ENCODE results near the gene SOWAHA. TPM values are rescaled to one million over a fixed set of nuclear protein-coding genes. Genes with fewer than 3 reads are reported as not detected.

SOWAHA gene
- total and polyA plus RNA-seq, 2 of the 8 experiments (the other 6 are each of a cell fraction or from before 2014, with no cell fraction given) = 0.09 to 0.11 TPM

GRCh38 chr5:132808448-132808847 is 4.7 kb upstream of the SOWAHA start:
- H4K5ac ChIP-seq (ENCODE audit: insufficient read length, low read depth, low read length) = no peak overlapping the region
- H2AK5ac ChIP-seq (ENCODE audit: low read depth, low read length) = no peak overlapping the region
- no peak overlapping the region for H2BK15ac ChIP-seq (ENCODE audit: low read length)
- H3K18ac ChIP-seq (ENCODE audit: extremely low read depth, low read length) = no peak overlapping the region
- no peaks in the 10 kb centered on the region; the same call in 1 of the 2 replicates for H3K23me2 ChIP-seq (ENCODE audit: low read depth, low read length)
- peaks cover 14 to 25% (median 22%) of the 10 kb centered on the region in 4 experiments for H3K27me3 ChIP-seq (replicated peaks in 1 of 4; ENCODE audit: control insufficient read depth in 3 of 4, extremely low read depth in 1 of 4, insufficient read depth in 3 of 4, low read length in 3 of 4)
- H3K4ac ChIP-seq (replicated peaks; ENCODE audit: insufficient read length, low read depth, low read length) = no peak overlapping the region
- H2BK20ac ChIP-seq (ENCODE audit: low read length) = no peak overlapping the region
- no peaks in the 10 kb centered on the region for H3K79me2 ChIP-seq (ENCODE audit: control insufficient read depth in 1 of 2, insufficient read depth in 2 of 2, low read length in 2 of 2)
- H3K14ac ChIP-seq (ENCODE audit: insufficient read length) = no peak overlapping the region
- no peak overlapping the region for H3K4me3 ChIP-seq (ENCODE audit: extremely low read depth in 1 of 4, insufficient read depth in 2 of 4, low read depth in 3 of 4, low read length in 4 of 4)
- no peak overlapping the region for H4K91ac ChIP-seq (replicated peaks; ENCODE audit: insufficient read length, low read length)
- H3K9me3 ChIP-seq (ENCODE audit: insufficient read depth in 2 of 2, low read depth in 1 of 2, low read length in 1 of 2) = no peaks in the 10 kb centered on the region
- WGBS, 2 experiments (ENCODE audit: extremely low coverage in 1 of 2, insufficient coverage in 1 of 2, insufficient read length in 1 of 2, insufficient replicate concordance in 2 of 2, low coverage in 1 of 2, low lambda C conversion rate in 2 of 2, missing lambda C conversion rate in 1 of 2) = 94% methylated on average over 2 of the region's 2 CpGs; no CpG with 5 or more reads in 1 of the 2 experiments
- no peak overlapping the region for H3K9ac ChIP-seq (replicated peaks in 1 of 4; ENCODE audit: extremely low read depth in 1 of 4, low read depth in 3 of 4, low read length in 3 of 4)
- CTCF ChIA-PET (ENCODE audit: partially characterized antibody) = interaction anchor here (1.6 to 6.9 kb wide), 8 partner anchors 12 to 57 kb away, joined by 6 to 82 read pairs (median 10); no protein-coding TSS in a partner anchor
- H3K56ac ChIP-seq (replicated peaks; ENCODE audit: insufficient read length, low read depth, low read length) = no peak overlapping the region
- H4K20me1 ChIP-seq (replicated peaks in 1 of 2; ENCODE audit: control insufficient read depth in 1 of 2, insufficient read depth in 2 of 2, low read length in 2 of 2) = no peaks in the 10 kb centered on the region
- POLR2A ChIA-PET (ENCODE audit: partially characterized antibody) = interaction anchor here (1.3 to 2.7 kb wide), 2 partner anchors 15 to 18 kb away, joined by 4 to 9 read pairs; no protein-coding TSS in a partner anchor
- no peak overlapping the region for H2AFZ ChIP-seq (ENCODE audit: low read length)
- H3K4me1 ChIP-seq (replicated peaks in 1 of 4; ENCODE audit: control insufficient read depth in 3 of 4, insufficient read depth in 4 of 4, low read length in 3 of 4) = peaks cover 0 to 6% (median 2%) of the 10 kb centered on the region in 4 experiments; a peak in 5 of 7 replicates
- no peak overlapping the region for H2BK12ac ChIP-seq (ENCODE audit: low read depth, low read length)
- no peak overlapping the region for H3K4me2 ChIP-seq (ENCODE audit: insufficient read depth in 1 of 2, low read depth in 2 of 2, low read length in 2 of 2)
- no peak overlapping the region for H2BK5ac ChIP-seq (ENCODE audit: low read depth, low read length)
- no peak overlapping the region for H2BK120ac ChIP-seq (replicated peaks; ENCODE audit: low read depth, low read length)
- no peak overlapping the region for H4K8ac ChIP-seq (ENCODE audit: extremely low read depth, insufficient read depth, low read length)
- TF ChIP-seq RFX5 (IDR thresholded peaks at IDR 0.05; ENCODE audit: borderline replicate concordance, low read depth, low read length) (no peak), TCF12 (IDR thresholded peaks at IDR 0.05; ENCODE audit: low read depth, low read length) (no peak), GABPA (IDR thresholded peaks at IDR 0.05; ENCODE audit: borderline replicate concordance, insufficient read depth, low read length) (no peak), GTF2F1 (IDR thresholded peaks at IDR 0.05; ENCODE audit: borderline replicate concordance, low read depth, low read length) (no peak), POLR2A (IDR thresholded peaks at IDR 0.05; ENCODE audit: control extremely low read depth in 1 of 2, low read depth in 2 of 2, low read length in 2 of 2) (no peak), CBX8 (IDR thresholded peaks at IDR 0.05; ENCODE audit: borderline replicate concordance, low read depth, low read length) (no peak), POU5F1 (IDR thresholded peaks at IDR 0.05; ENCODE audit: low read depth, low read length) (no peak), EP300 (IDR thresholded peaks at IDR 0.05; ENCODE audit: borderline replicate concordance in 1 of 2, low read depth in 2 of 2, low read length in 2 of 2) (no peak), BACH1 (IDR thresholded peaks at IDR 0.05; ENCODE audit: low read length) (no peak)
- H3K36me3 ChIP-seq (ENCODE audit: control insufficient read depth in 2 of 4, insufficient read depth in 4 of 4, low read length in 3 of 4) = no peaks in the 10 kb centered on the region
- no peak overlapping the region for H3K23ac ChIP-seq (ENCODE audit: insufficient read length)
- no peak overlapping the region for H3K27ac ChIP-seq (ENCODE audit: low read depth, low read length)
- FAIRE-seq (no peak), DNase-seq (ENCODE audit: low read depth in 1 of 2, low spot score in 2 of 2) (no peak)
- no peaks in the 10 kb centered on the region for H3K79me1 ChIP-seq (ENCODE audit: low read depth, low read length)
